Kidney (tissue), 14 donors: ENCODE results near the gene EXOC2. TPM values are rescaled to one million over a fixed set of nuclear protein-coding genes. Genes with fewer than 3 reads are reported as not detected.
A peak's percentile ranks its signal among the peaks of the same experiment; 100 is the strongest.

Experiments
- DNase-seq, 5 donors: peaks; one replicate each; pipeline ENCODE4 v3.0.0-alpha.2; 2013 to 2020
- FAIRE-seq: peaks from 2 replicates; lab custom pipeline; 2012; peaks lifted over from hg19 to GRCh38; lab: Jason Lieb, UNC
- H3K27ac ChIP-seq, 2 donors: one replicate each; pipeline ENCODE4 v1.7.0; 2013; ENCODE audit warnings: low read depth in 2 of 2, low read length in 2 of 2, inconsistent platforms in 1 of 2
- H3K27me3 ChIP-seq: one replicate; pipeline ENCODE4 v1.7.1; 2013; ENCODE audit warnings: low read length, inconsistent platforms; ENCODE audit not compliant: control insufficient read depth, insufficient read depth
- H3K36me3 ChIP-seq, 3 donors: one replicate each; pipeline versions ENCODE4 v1.7.0 to v1.7.1; 2013; ENCODE audit warnings: low read length in 3 of 3, control low read depth in 1 of 3, inconsistent platforms in 1 of 3; ENCODE audit not compliant: insufficient read depth in 3 of 3, control insufficient read depth in 2 of 3
- H3K4me1 ChIP-seq, 3 donors: one replicate each; pipeline versions ENCODE4 v1.7.0 to v1.7.1; 2013; ENCODE audit warnings: low read length in 3 of 3, inconsistent platforms in 1 of 3, low read depth in 1 of 3; ENCODE audit not compliant: control insufficient read depth in 2 of 3, insufficient read depth in 2 of 3
- H3K4me3 ChIP-seq, 3 donors: one replicate each; pipeline versions ENCODE4 v1.7.0 to v1.8.1; 2013; ENCODE audit warnings: low read length in 3 of 3, control low read depth in 1 of 3, inconsistent platforms in 1 of 3
- H3K9ac ChIP-seq, 3 donors: one replicate each; pipeline versions ENCODE4 v1.7.0 to v1.7.1; 2013; ENCODE audit warnings: low read length in 3 of 3, control low read depth in 1 of 3, inconsistent platforms in 1 of 3
- H3K9me3 ChIP-seq, 3 donors: one replicate each; pipeline versions ENCODE4 v1.7.0 to v1.7.1; 2013; ENCODE audit warnings: low read length in 3 of 3, control low read depth in 1 of 3, inconsistent platforms in 1 of 3; ENCODE audit not compliant: control insufficient read depth in 2 of 3, insufficient read depth in 1 of 3
- CTCF ChIP-seq: IDR thresholded peaks from 3 replicates; pipeline ENCODE4 v1.5.1; 2012; ENCODE audit warnings: mild to moderate bottlenecking, moderate library complexity, borderline replicate concordance; ENCODE audit not compliant: insufficient read depth; ENCODE audit errors: extremely low read depth
- intact Hi-C: fragments of 100-400 bp; cut with DNase I; formaldehyde crosslinking; loops from one replicate; pipeline ENCODE4 v1.11.1; 2022
- polyA plus RNA-seq: library from polyadenylated mRNA; stranded (reverse); fragments of 350-450 nt; fragmentation: Illumina TruSeq; extraction: RNeasy Lipid Tissue Mini Kit (QIAGEN cat#74804); gene quantifications from one replicate; pipeline ENCODE4 v1.2.3, GENCODE V29; 2014; ENCODE audit warnings: low read depth, low replicate concordance; ENCODE audit not compliant: insufficient read depth
- total RNA-seq: library from RNA; stranded (reverse); fragmentation: NEBNext Ultra II Directional; extraction: Animal tissue kit (Norgen Biotek cat#: 25700); gene quantifications from one replicate; pipeline ENCODE4 v1.2.1, GENCODE V29; 2021
- donor health status: control.
- donor health status: control.
- donor health status: control.
- donor health status: control.
- donor health status: control.
- donor health status: DM: yes; HTN: yes; CAD: no.
- donor health status: Normal renal cell carcinoma (clear cell type).

EXOC2 gene
- total and polyA plus RNA-seq, 2 donors from 2014 or later = 8.6 to 21.7 TPM

DNA sequence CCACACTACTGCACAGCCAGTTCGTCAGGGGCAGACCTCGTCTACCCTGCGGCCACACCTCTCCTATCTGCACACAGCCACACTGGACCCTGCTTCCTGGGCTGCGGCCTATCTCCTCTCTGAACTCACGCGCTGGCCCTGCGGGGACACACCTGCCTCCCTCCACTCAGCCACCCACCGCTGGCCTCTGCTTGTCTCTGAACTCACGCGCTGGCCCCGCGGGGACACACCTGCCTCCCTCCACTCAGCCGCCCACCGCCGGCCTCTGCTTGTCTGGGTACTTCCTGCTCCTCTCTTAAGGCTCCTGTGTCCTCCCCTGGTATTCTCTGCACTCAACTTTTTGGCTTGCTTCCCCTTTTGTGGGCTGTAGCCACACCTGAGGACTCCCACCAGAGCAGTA, 88.4 kb downstream of the EXOC2 start:
- no peaks in the 10 kb centered on the region for H3K27me3 ChIP-seq
- peaks cover 0 to 7% (median 5%) of the 10 kb centered on the region in 3 donors for H3K36me3 ChIP-seq
- H3K4me3 ChIP-seq = no peak overlapping the region
- no peak for FAIRE-seq
- no peaks in the 10 kb centered on the region for H3K4me1 ChIP-seq
- H3K9ac ChIP-seq = no peak overlapping the region
- H3K27ac ChIP-seq = no peak overlapping the region
- H3K9me3 ChIP-seq = no peaks in the 10 kb centered on the region
- no peak for DNase-seq
- TF ChIP-seq CTCF = no peak
- intact Hi-C loops = no loop called here

DNA sequence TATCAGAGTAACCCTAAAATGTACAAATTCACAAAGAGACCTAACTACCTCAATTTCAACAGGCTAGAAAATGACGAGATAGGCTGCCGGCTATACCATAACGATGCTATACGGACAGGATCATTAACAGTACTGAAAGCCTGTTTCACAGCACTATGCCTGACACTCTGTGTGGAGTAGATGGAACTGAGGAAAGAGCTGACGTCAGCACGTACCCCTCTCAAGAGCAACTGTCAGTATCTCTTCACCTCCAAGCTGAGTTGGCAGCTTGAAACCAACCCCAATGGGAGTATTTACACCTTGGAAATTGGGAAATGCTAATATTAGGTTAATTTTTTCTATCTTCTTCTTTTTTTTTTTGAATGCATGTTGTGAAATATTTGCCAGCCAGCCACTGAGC, 89.7 kb downstream of the EXOC2 start:
- H3K36me3 ChIP-seq = peaks cover 0 to 7% (median 5%) of the 10 kb centered on the region in 3 donors
- H3K27ac ChIP-seq = no peak overlapping the region
- no peak for TF ChIP-seq CTCF
- intact Hi-C loops = no loop called here
- no peaks in the 10 kb centered on the region for H3K9me3 ChIP-seq
- FAIRE-seq = no peak
- no peak for DNase-seq
- H3K4me1 ChIP-seq = no peaks in the 10 kb centered on the region
- no peak overlapping the region for H3K4me3 ChIP-seq
- no peaks in the 10 kb centered on the region for H3K27me3 ChIP-seq
- no peak overlapping the region for H3K9ac ChIP-seq

GRCh38 chr6:599576-600448, 93.1 kb downstream of the EXOC2 start:
- intact Hi-C loops = no loop called here
- no peak overlapping the region for H3K27ac ChIP-seq
- H3K9me3 ChIP-seq = no peaks in the 10 kb centered on the region
- peak in 1 of 5 donors; percentile 7 for DNase-seq
- no peaks in the 10 kb centered on the region for H3K4me1 ChIP-seq
- TF ChIP-seq CTCF = no peak
- FAIRE-seq = no peak
- H3K36me3 ChIP-seq = peaks cover 0 to 5% (median 4%) of the 10 kb centered on the region in 3 donors
- no peak overlapping the region for H3K9ac ChIP-seq
- no peak overlapping the region for H3K4me3 ChIP-seq
- H3K27me3 ChIP-seq = no peaks in the 10 kb centered on the region
